Cardiac muscle cell (in vitro differentiated cells and primary cell): ENCODE measurements around the gene ZNF446. TPM values are rescaled to one million over a fixed set of nuclear protein-coding genes. Genes with fewer than 3 reads are reported as not detected.

Experiments used
- DNase-seq, 2 donors: peaks; one replicate each; pipeline versions ENCODE4 v3.0.0 to v3.0.0-alpha.2; 2010 to 2017; ENCODE audit warnings: low read depth in 1 of 2, low spot score in 1 of 2
- H3K27ac ChIP-seq: fragments of 200-600 bp; sonication (generic); 2 replicates; pipeline ENCODE4 v1.5.1; 2016
- H3K27me3 ChIP-seq: fragments of 200-600 bp; sonication (generic); 2 replicates; pipeline ENCODE4 v1.6.0; 2016; ENCODE audit warnings: control low read depth
- H3K36me3 ChIP-seq: fragments of 200-600 bp; sonication (generic); 2 replicates; pipeline ENCODE4 v1.5.1; 2016; ENCODE audit warnings: control low read depth
- H3K4me1 ChIP-seq: fragments of 200-600 bp; sonication (generic); 2 replicates; pipeline ENCODE4 v1.8.1; 2017; ENCODE audit warnings: low read depth, mild to moderate bottlenecking, mixed run types
- H3K4me3 ChIP-seq: fragments of 200-600 bp; sonication (generic); 2 replicates; pipeline ENCODE4 v1.5.1; 2016; ENCODE audit warnings: mild to moderate bottlenecking
- H3K9me3 ChIP-seq: fragments of 200-600 bp; sonication (generic); 2 replicates; pipeline ENCODE4 v1.5.1; 2017; ENCODE audit warnings: low read depth, mild to moderate bottlenecking, control low read depth
- polyA plus RNA-seq: library from polyadenylated mRNA; unstranded; fragments of >200 nt; fragmentation: Nextera tagmentation; extraction: Ambion mirVana; gene quantifications from 2 replicates; pipeline ENCODE4 v1.2.1, GENCODE V29; 2016
- total RNA-seq: library from RNA; depleted of rRNA; stranded (reverse); fragments of >200 nt; gene quantifications from 2 replicates; pipeline ENCODE4 v1.2.3, GENCODE V29; 2016
- TF ChIP-seq, protein P1 (sequence below): IDR thresholded peaks from 2 replicates; pipeline ENCODE4 v1.5.1; 2012; ENCODE audit warnings: low read depth, mild to moderate bottlenecking, low read length

ZNF446 gene
- total and polyA plus RNA-seq, 2 experiments from 2014 or later: 16.3 to 41.1 TPM

DNA sequence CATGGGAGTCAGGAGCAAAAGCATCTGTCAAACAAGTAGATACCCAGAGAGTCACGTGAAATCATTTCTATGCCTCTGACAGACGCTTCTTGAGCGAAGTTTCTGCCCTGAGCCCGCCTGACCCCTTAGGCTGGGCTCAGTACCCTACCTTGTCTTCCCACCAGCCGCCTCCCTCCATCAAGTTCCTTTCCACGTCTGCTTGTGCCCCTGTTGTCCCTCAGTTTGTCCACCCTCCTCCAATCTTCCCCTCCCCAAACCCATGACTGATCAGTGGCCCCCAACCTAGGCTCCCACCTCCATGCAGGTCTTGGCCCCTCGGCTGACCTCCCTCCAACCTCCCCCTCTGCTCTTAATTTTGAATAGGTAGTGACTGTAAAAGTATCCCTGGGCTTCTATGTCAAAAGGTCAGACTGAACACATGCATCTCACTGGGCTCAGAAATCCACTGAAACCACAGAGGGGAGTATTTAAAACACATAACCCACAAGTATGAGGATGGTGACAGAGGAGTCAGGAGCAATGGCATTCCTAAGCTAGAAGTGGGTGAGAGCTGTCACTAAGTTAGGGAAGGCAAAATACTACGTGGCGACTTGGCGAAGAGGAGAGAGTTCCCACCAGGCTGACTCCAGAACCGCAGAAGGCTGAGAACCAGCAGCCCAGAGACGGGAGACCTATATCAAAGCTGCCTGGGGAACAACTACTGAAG lies 1.7 kb upstream of the ZNF446 start:
- Histone ChIP-seq H3K4me1 (peaks cover 10% of the 10 kb centered on the region), H3K27ac (peak overlapping the region; percentile 89), H3K27me3 (no peaks in the 10 kb centered on the region), H3K9me3 (no peaks in the 10 kb centered on the region), H3K4me3 (no peak overlapping the region), H3K36me3 (peaks cover 12% of the 10 kb centered on the region)
- TF ChIP-seq, protein P1, sequence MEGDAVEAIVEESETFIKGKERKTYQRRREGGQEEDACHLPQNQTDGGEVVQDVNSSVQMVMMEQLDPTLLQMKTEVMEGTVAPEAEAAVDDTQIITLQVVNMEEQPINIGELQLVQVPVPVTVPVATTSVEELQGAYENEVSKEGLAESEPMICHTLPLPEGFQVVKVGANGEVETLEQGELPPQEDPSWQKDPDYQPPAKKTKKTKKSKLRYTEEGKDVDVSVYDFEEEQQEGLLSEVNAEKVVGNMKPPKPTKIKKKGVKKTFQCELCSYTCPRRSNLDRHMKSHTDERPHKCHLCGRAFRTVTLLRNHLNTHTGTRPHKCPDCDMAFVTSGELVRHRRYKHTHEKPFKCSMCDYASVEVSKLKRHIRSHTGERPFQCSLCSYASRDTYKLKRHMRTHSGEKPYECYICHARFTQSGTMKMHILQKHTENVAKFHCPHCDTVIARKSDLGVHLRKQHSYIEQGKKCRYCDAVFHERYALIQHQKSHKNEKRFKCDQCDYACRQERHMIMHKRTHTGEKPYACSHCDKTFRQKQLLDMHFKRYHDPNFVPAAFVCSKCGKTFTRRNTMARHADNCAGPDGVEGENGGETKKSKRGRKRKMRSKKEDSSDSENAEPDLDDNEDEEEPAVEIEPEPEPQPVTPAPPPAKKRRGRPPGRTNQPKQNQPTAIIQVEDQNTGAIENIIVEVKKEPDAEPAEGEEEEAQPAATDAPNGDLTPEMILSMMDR: no peak
- peak in 1 of 2 donors; percentile 39 for DNase-seq

DNA sequence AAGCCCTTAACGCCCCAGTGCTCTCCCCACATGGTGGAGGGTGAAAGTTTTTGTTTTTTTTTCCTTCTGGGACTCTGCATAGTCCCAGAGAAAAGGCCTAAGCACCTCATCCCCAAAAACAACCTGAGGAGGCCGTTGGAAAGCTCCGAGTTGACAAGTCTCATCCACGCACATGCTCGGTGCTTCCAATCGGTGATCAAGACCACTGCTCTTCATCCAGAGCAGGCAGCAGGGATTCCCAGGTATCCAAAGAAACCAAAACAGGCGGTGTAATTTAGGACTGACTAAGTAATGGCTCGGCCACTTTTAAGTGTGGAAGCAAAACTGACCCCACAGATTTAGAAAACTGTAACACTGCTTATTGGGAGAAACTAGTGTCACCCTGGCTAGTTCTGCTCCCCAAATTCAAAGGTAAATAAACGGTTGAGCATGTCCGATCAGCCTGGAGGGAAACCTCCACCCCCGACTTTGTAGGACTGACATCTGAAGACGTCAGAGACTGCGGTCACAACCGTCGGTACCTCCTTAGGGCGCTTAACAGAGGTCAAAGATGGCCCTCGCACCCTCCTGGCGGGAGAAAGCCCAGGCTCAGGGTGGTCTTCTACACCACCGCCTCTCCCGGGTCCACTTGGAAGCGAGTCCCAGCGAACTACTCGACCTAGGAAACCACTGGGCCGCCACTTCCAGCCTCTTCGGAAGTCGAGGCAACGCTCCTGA lies 997 bp upstream of the ZNF446 start:
- TF ChIP-seq, protein P1: no peak
- no peak for DNase-seq
- peaks cover 10% of the 10 kb centered on the region for H3K4me1 ChIP-seq
- H3K9me3 ChIP-seq: no peaks in the 10 kb centered on the region
- peak overlapping the region; percentile 89 for H3K27ac ChIP-seq
- no peaks in the 10 kb centered on the region for H3K27me3 ChIP-seq
- H3K36me3 ChIP-seq: peaks cover 12% of the 10 kb centered on the region
- peak overlapping the region; percentile 66 for H3K4me3 ChIP-seq

DNA sequence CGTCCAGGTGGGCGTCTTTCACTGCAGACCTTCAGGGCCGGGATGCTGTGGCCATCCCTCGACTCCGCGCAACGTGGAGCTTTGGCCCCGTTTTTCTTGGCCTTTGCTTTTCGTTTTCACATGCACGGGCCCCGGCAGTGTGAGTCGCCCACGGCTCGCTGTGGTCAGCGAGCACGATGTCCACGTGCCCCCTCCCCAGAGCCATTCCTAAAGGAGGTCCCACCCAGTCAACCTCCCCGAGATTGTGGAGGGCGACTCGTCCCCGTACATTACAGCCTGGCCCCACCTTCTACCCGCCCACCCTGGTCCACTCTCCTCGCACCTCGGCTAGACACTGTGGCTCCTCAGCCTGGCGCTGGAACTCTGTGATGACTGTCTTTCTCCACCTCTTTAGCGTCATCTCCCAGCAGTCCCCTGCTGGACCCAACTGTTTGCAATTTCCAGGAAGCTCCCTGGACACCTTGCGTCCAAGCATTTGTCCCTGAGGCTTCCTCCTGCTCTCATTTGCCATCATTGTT lies 405 bp downstream of the ZNF446 start:
- DNase-seq: peak; percentile 18 to 28
- peaks cover 21% of the 10 kb centered on the region for H3K36me3 ChIP-seq
- H3K27ac ChIP-seq: peak overlapping the region; percentile 89
- TF ChIP-seq, protein P1: no peak
- H3K27me3 ChIP-seq: no peaks in the 10 kb centered on the region
- H3K4me3 ChIP-seq: peak overlapping the region; percentile 66
- peaks cover 10% of the 10 kb centered on the region for H3K4me1 ChIP-seq
- no peaks in the 10 kb centered on the region for H3K9me3 ChIP-seq

DNA sequence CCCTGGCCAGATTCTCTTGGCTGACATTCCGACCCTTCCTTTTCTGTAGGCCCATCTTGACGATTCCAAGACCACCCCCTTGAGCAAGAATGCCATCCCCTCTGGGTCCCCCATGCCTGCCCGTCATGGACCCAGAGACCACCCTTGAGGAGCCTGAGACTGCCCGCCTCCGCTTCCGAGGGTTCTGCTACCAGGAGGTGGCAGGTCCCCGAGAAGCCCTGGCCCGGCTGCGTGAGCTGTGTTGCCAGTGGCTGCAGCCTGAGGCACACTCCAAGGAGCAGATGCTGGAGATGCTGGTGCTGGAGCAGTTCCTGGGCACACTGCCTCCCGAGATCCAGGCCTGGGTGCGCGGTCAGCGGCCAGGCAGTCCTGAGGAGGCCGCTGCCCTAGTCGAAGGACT lies 978 bp downstream of the ZNF446 start:
- peak overlapping the region; percentile 66 for H3K4me3 ChIP-seq

DNA sequence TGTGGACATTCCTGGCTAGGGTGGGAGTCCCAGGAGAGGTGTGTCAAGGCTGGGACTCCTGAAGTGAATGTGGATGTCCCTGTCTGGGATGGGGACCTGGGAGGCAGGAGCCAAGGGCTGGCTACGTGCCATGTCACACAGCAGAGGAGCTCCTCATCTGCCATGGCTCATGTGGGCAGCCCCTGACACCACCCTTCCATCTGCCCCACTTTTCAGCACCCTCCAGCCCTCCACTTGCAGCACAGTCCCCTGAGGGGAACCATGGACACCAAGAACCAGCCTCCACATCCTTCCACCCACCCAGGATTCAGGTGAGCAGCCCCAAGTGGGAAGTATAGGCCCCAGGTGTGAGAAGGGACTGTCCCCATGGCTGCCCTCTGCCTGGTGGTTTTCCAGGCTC lies 1.7 kb downstream of the ZNF446 start:
- no peak overlapping the region for H3K4me3 ChIP-seq
- H3K4me1 ChIP-seq: peaks cover 10% of the 10 kb centered on the region
- peak overlapping the region; percentile 89 for H3K27ac ChIP-seq
- H3K36me3 ChIP-seq: peaks cover 9% of the 10 kb centered on the region
- no peaks in the 10 kb centered on the region for H3K9me3 ChIP-seq
- H3K27me3 ChIP-seq: no peaks in the 10 kb centered on the region
- TF ChIP-seq, protein P1: no peak
- no peak for DNase-seq

More for the DNA sequence above, 978 bp downstream of the ZNF446 start:
- TF ChIP-seq, protein P1: no peak
- DNase-seq: no peak
- Histone ChIP-seq H3K27ac (peak overlapping the region; percentile 89), H3K36me3 (peaks cover 15% of the 10 kb centered on the region), H3K9me3 (no peaks in the 10 kb centered on the region), H3K4me1 (peaks cover 10% of the 10 kb centered on the region), H3K27me3 (no peaks in the 10 kb centered on the region)
